Gastrocnemius medialis (tissue), 4 donors: Measurements from ENCODE around the gene GAL3ST3.

ENCODE experiments used
- POLR2A ChIP-seq, 2 donors: fragments of 450-650 bp; IDR thresholded peaks; one replicate each; pipeline ENCODE4 v1.6.1; 2017; ENCODE audit warnings: antibody characterized with exemption in 2 of 2, mild to moderate bottlenecking in 2 of 2, moderate library complexity in 2 of 2
- TF ChIP-seq, protein P1 (sequence below), 5 experiments: fragments of 450-650 bp in 3 of 5; fragments of 200-600 bp in 2 of 5; sonication (generic) in 2 of 5; IDR thresholded peaks in 4 of 5; conservative IDR thresholded peaks in 1 of 5; 1 replicate in 4 of 5; 2 replicates in 1 of 5; pipeline ENCODE4 v1.5.1; 2016 to 2019; ENCODE audit warnings: antibody characterized with exemption in 5 of 5, mild to moderate bottlenecking in 3 of 5, moderate library complexity in 3 of 5

DNA sequence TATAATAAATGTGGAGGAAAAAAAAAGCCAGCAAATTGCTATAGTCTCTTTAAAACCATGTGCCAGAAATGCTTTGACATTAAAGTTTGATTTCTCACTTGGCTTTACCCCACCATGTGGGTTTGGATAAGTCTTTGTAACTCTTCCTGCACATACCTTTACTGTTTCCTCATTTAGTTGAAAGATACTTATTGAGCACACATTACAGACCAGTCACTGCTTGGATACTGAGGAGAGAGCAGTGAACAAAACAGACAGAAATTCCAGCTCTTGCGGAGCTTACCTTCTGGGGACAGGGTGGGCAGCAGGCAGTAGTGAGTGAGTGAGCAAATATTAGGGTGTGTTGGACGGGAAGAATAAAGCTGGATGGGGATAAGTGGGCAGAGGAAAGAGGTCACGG lies 34.8 kb upstream of the GAL3ST3 start:
- no peak for TF ChIP-seq POLR2A (IDR thresholded peaks at IDR 0.05)
- TF ChIP-seq, protein P1, sequence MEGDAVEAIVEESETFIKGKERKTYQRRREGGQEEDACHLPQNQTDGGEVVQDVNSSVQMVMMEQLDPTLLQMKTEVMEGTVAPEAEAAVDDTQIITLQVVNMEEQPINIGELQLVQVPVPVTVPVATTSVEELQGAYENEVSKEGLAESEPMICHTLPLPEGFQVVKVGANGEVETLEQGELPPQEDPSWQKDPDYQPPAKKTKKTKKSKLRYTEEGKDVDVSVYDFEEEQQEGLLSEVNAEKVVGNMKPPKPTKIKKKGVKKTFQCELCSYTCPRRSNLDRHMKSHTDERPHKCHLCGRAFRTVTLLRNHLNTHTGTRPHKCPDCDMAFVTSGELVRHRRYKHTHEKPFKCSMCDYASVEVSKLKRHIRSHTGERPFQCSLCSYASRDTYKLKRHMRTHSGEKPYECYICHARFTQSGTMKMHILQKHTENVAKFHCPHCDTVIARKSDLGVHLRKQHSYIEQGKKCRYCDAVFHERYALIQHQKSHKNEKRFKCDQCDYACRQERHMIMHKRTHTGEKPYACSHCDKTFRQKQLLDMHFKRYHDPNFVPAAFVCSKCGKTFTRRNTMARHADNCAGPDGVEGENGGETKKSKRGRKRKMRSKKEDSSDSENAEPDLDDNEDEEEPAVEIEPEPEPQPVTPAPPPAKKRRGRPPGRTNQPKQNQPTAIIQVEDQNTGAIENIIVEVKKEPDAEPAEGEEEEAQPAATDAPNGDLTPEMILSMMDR (IDR thresholded peaks at IDR 0.05 in 4 of 5, conservative IDR thresholded peaks at IDR 0.05 in 1 of 5) = no peak
